Panc1 (cell line): Measurements from ENCODE around the gene CSMD2. TPM values are rescaled to one million over a fixed set of nuclear protein-coding genes. Genes with fewer than 3 reads are reported as not detected.

Experiments
- ATAC-seq: fragments of 200-7000 bp; cut with Tn5 transposase; 2 replicates; pipeline ENCODE4 v1.9.1; 2020; ENCODE audit warnings: mild to moderate bottlenecking, moderate library complexity
- BruUV-seq: library from RNA; stranded (reverse); fragments of 400-500 nt; replicated peaks from 2 replicates; lab custom pipeline; 2021; lab: Mats Ljungman, UMichigan
- CTCF ChIA-PET: fragments of 300-600 bp; sonication (Branson Sonifier 250); formaldehyde crosslinking; loops from one replicate; lab custom pipeline; 2022; ENCODE audit warnings: antibody characterized with exemption; lab: Charles Lee
- POLR2A ChIA-PET: fragments of 300-600 bp; sonication (Branson Sonifier 250); formaldehyde crosslinking; loops from one replicate; lab custom pipeline; 2022; ENCODE audit warnings: antibody characterized with exemption; lab: Charles Lee
- DNase-seq: peaks from one replicate; pipeline ENCODE4 v3.0.0-alpha.2; 2010; ENCODE audit warnings: low read depth, low spot score
- H3K27ac ChIP-seq: 2 replicates; pipeline ENCODE4 v1.5.1; 2011; ENCODE audit warnings: mild to moderate bottlenecking, low read length, inconsistent platforms
- H3K27me3 ChIP-seq: fragments of 200-500 bp; sonication (Bioruptor generic); 2 replicates; pipeline ENCODE4 v1.6.0; 2014; ENCODE audit warnings: low read length, inconsistent platforms; ENCODE audit not compliant: control insufficient read depth, insufficient read depth
- H3K36me3 ChIP-seq: fragments of 200-500 bp; sonication (Bioruptor generic); 2 replicates; pipeline ENCODE4 v1.5.1; 2014; ENCODE audit warnings: inconsistent platforms, mild to moderate bottlenecking, low read length, moderate library complexity; ENCODE audit not compliant: control insufficient read depth, insufficient read depth
- H3K4me1 ChIP-seq: 2 replicates; pipeline ENCODE4 v1.5.1; 2011; ENCODE audit warnings: inconsistent platforms, mild to moderate bottlenecking, low read length, moderate library complexity; ENCODE audit not compliant: control insufficient read depth, insufficient read depth
- H3K4me3 ChIP-seq, 2 experiments: 2 replicates each; pipeline ENCODE4 v1.5.1; 2011 to 2012; ENCODE audit warnings: low read depth in 2 of 2, low read length in 2 of 2, mild to moderate bottlenecking in 2 of 2, inconsistent platforms in 1 of 2, moderate library complexity in 1 of 2
- H3K9me3 ChIP-seq: fragments of 200-500 bp; sonication (Bioruptor generic); 2 replicates; pipeline ENCODE4 v1.5.1; 2014; ENCODE audit warnings: low read depth, mild to moderate bottlenecking, inconsistent platforms, low read length, moderate library complexity; ENCODE audit not compliant: control insufficient read depth, insufficient read depth
- CTCF ChIP-seq: fragments of 450-650 bp; IDR thresholded peaks from 2 replicates; pipeline ENCODE4 v1.5.1; 2017; ENCODE audit warnings: mild to moderate bottlenecking
- POLR2AphosphoS5 ChIP-seq: IDR thresholded peaks from 2 replicates; pipeline ENCODE4 v1.6.1; 2012; ENCODE audit warnings: mild to moderate bottlenecking, low read depth, low read length, moderate library complexity
- REST ChIP-seq, 2 experiments: IDR thresholded peaks; 2 replicates each; pipeline ENCODE4 v1.6.1; 2011 to 2012; ENCODE audit warnings: low read depth in 2 of 2, control low read depth in 1 of 2, low read length in 1 of 2, mild to moderate bottlenecking in 1 of 2, moderate library complexity in 1 of 2; ENCODE audit not compliant: insufficient read depth in 1 of 2
- SIN3A ChIP-seq: IDR thresholded peaks from 2 replicates; pipeline ENCODE4 v1.6.1; 2012; ENCODE audit warnings: low read depth, mild to moderate bottlenecking, low read length, moderate library complexity, borderline replicate concordance; ENCODE audit not compliant: insufficient read depth
- TCF7L2 ChIP-seq: IDR thresholded peaks from 2 replicates; pipeline ENCODE4 v1.6.1; 2011; ENCODE audit warnings: mild to moderate bottlenecking, low read depth, low read length, inconsistent platforms
- in situ Hi-C: cut with HindIII; loops from 2 replicates; pipeline ENCODE4 v1.10.0; 2016; ENCODE audit warnings: low sequenced_read_pairs, low pct_unique_long_range_greater_than_20kb
- intact Hi-C: fragments of 100-400 bp; cut with micrococcal nuclease; formaldehyde crosslinking; loops from one replicate; pipeline ENCODE4 v1.10.0; 2022; ENCODE audit not compliant: unreplicated experiment
- total RNA-seq: library from RNA; stranded (reverse); gene quantifications from one replicate; pipeline ENCODE4 v1.2.1, GENCODE V29; 2021; ENCODE audit not compliant: unreplicated experiment

CSMD2 gene
- total RNA-seq, 1 experiment from 2014 or later = not detected

GRCh38 chr1:33541966-33542365 lies 623.1 kb downstream of the CSMD2 start:
- no TSS peak for BruUV-seq
- DNase-seq (no peak), ATAC-seq (no peak)
- intact Hi-C loops (no loop called here), in situ Hi-C loops (no loop called here)
- Histone ChIP-seq H3K27me3 (0 out of 2 replicates have a peak, but pooled peaks cover 2% of the 10 kb centered on the region), H3K4me3 (no peak overlapping the region), H3K36me3 (no peaks in the 10 kb centered on the region), H3K4me1 (no peaks in the 10 kb centered on the region; the same call in 1 of the 2 replicates), H3K9me3 (no peaks in the 10 kb centered on the region), H3K27ac (no peak overlapping the region)
- TF ChIP-seq POLR2AphosphoS5 (no peak), REST (IDR thresholded peaks at IDR 0.05; ENCODE audit: insufficient read depth in 1 of 2, low read depth in 2 of 2, low read length in 1 of 2) (no peak), TCF7L2 (no peak), SIN3A (no peak), CTCF (no peak)
- CTCF ChIA-PET = no interaction called here
- POLR2A ChIA-PET = no interaction called here

GRCh38 chr1:33537885-33538284 lies 627.1 kb downstream of the CSMD2 start:
- no TSS peak for BruUV-seq

More at GRCh38 chr1:33537885-33538284, 627.1 kb downstream of the CSMD2 start:
- H3K27me3 ChIP-seq = peaks cover 6% of the 10 kb centered on the region; the same call in 1 of the 2 replicates
- TF ChIP-seq TCF7L2 (no peak), POLR2AphosphoS5 (no peak), REST (IDR thresholded peaks at IDR 0.05; ENCODE audit: insufficient read depth in 1 of 2, low read depth in 2 of 2, low read length in 1 of 2) (no peak), CTCF (no peak), SIN3A (no peak)
- no peaks in the 10 kb centered on the region; the same call in 1 of the 2 replicates for H3K4me1 ChIP-seq
- ChIA-PET CTCF (no interaction called here), POLR2A (no interaction called here)
- no peaks in the 10 kb centered on the region for H3K9me3 ChIP-seq
- H3K4me3 ChIP-seq = no peak overlapping the region
- ATAC-seq (no peak), DNase-seq (no peak)
- no peaks in the 10 kb centered on the region for H3K36me3 ChIP-seq
- intact Hi-C loops = no loop called here
- no peak overlapping the region for H3K27ac ChIP-seq
- in situ Hi-C loops = no loop called here
